GM10266 (cell line): ENCODE results near the gene RBM17.

Source experiments
- DNase-seq: peaks from one replicate; pipeline ENCODE4 v3.0.0; 2012; ENCODE audit errors: extremely low spot score
- CTCF ChIP-seq: IDR thresholded peaks from 2 replicates; pipeline ENCODE4 v1.5.1; 2012; ENCODE audit warnings: mild to moderate bottlenecking, low read depth; ENCODE audit not compliant: control insufficient read depth, insufficient read depth; ENCODE audit errors: missing control alignments

Gene RBM17

GRCh38 chr10:6151087-6151977, 62.5 kb downstream of the RBM17 start:
- DNase-seq = peak; percentile 82
- peak; percentile 83 for TF ChIP-seq CTCF

GRCh38 chr10:6153845-6154244, 65.0 kb downstream of the RBM17 start:
- TF ChIP-seq CTCF = no peak
- DNase-seq = no peak

- DNase-seq = no peak
- no peak for TF ChIP-seq CTCF
Measured at GRCh38 chr10:6154566-6154965, 65.7 kb downstream of the RBM17 start.

- TF ChIP-seq CTCF = no peak
- no peak for DNase-seq
Measured at GRCh38 chr10:6158276-6158675, 69.4 kb downstream of the RBM17 start.

- no peak for TF ChIP-seq CTCF
- DNase-seq = no peak
Measured at GRCh38 chr10:6161921-6162320, 73.1 kb downstream of the RBM17 start.

- no peak for DNase-seq
- no peak for TF ChIP-seq CTCF
Measured at GRCh38 chr10:6162589-6163356, 73.9 kb downstream of the RBM17 start.
